Thymus (tissue), 11 donors: ENCODE measurements around the gene GTF2IRD1. TPM values are rescaled to one million over a fixed set of nuclear protein-coding genes. Genes with fewer than 3 reads are reported as not detected.
"Not testable (repeated sequence)": the region's sequence is repeated elsewhere in the genome, so short reads cannot be mapped to it uniquely, and the experiment has no call there.

Experiments
- DNase-seq, 9 donors: peaks; one replicate each; pipeline ENCODE4 v3.0.0-alpha.2; 2013; ENCODE audit warnings: low spot score in 9 of 9, low read depth in 6 of 9, missing footprints in 1 of 9
- H3K27ac ChIP-seq, 2 donors: one replicate each; pipeline ENCODE4 v1.5.1; 2013; ENCODE audit warnings: control low read depth in 1 of 2, low read depth in 1 of 2, low read length in 1 of 2, mild to moderate bottlenecking in 1 of 2, moderate library complexity in 1 of 2
- H3K27me3 ChIP-seq, 2 donors: one replicate each; pipeline ENCODE4 v1.5.1; 2013; ENCODE audit warnings: low read length in 1 of 2; ENCODE audit not compliant: control insufficient read depth in 2 of 2, insufficient read depth in 1 of 2
- H3K36me3 ChIP-seq, 2 donors: one replicate each; pipeline ENCODE4 v1.5.1; 2013; ENCODE audit warnings: low read length in 1 of 2, mild to moderate bottlenecking in 1 of 2, moderate library complexity in 1 of 2; ENCODE audit not compliant: control insufficient read depth in 2 of 2, insufficient read depth in 2 of 2
- H3K4me1 ChIP-seq, 2 donors: one replicate each; pipeline ENCODE4 v1.5.1; 2013; ENCODE audit warnings: low read length in 2 of 2; ENCODE audit not compliant: control insufficient read depth in 2 of 2, insufficient read depth in 2 of 2
- H3K4me3 ChIP-seq, 2 donors: one replicate each; pipeline ENCODE4 v1.5.1; 2013; ENCODE audit warnings: low read length in 2 of 2, control low read depth in 1 of 2, mild to moderate bottlenecking in 1 of 2
- H3K9me3 ChIP-seq, 2 donors: one replicate each; pipeline ENCODE4 v1.5.1; 2013; ENCODE audit warnings: low read length in 1 of 2, mild to moderate bottlenecking in 1 of 2; ENCODE audit not compliant: control insufficient read depth in 2 of 2, insufficient read depth in 1 of 2
- WGBS: extraction: QIAGEN DNeasy Blood & Tissue Kit; methylation state at CpG from one replicate; pipeline ENCODE4 v1.1.7; 2013; 5-methylcytosine and 5-hydroxymethylcytosine counted together
- polyA plus RNA-seq: library from polyadenylated mRNA; stranded (reverse); fragments of 200-250 nt; gene quantifications from one replicate; pipeline ENCODE4 v1.2.3, GENCODE V29; 2013
- total RNA-seq: library from RNA; stranded (reverse); fragments of 120-200 nt; gene quantifications from one replicate; pipeline ENCODE4 v1.2.4, GENCODE V29; 2013
- donor health status: healthy.

GTF2IRD1 gene
- total and polyA plus RNA-seq, 2 donors: 4.7 to 14.6 TPM

GRCh38 chr7:74544706-74545469, 91.2 kb downstream of the GTF2IRD1 start:
- DNase-seq: no peak
- H3K36me3 ChIP-seq: no peaks in the 10 kb centered on the region
- no peaks in the 10 kb centered on the region for H3K4me1 ChIP-seq
- 96% methylated on average over 12 of the region's 12 CpGs for WGBS
- peaks cover 0 to 14% of the 10 kb centered on the region in 2 donors for H3K9me3 ChIP-seq
- no peak overlapping the region for H3K4me3 ChIP-seq
- H3K27ac ChIP-seq: no peak overlapping the region
- no peaks in the 10 kb centered on the region for H3K27me3 ChIP-seq

GRCh38 chr7:74545921-74546320, 92.2 kb downstream of the GTF2IRD1 start:
- no peaks in the 10 kb centered on the region for H3K4me1 ChIP-seq
- no peaks in the 10 kb centered on the region for H3K36me3 ChIP-seq
- H3K4me3 ChIP-seq: no peak overlapping the region
- peaks cover 0 to 14% of the 10 kb centered on the region in 2 donors for H3K9me3 ChIP-seq
- no peak overlapping the region for H3K27ac ChIP-seq
- DNase-seq: no peak
- 96% methylated on average over 8 of the region's 8 CpGs for WGBS
- no peaks in the 10 kb centered on the region for H3K27me3 ChIP-seq

GRCh38 chr7:74553596-74554012, 99.9 kb downstream of the GTF2IRD1 start:
- H3K4me3 ChIP-seq, H3K4me1 ChIP-seq, H3K9me3 ChIP-seq, H3K36me3 ChIP-seq, H3K27me3 ChIP-seq, DNase-seq: not testable (repeated sequence)
- H3K27ac ChIP-seq: peak overlapping the region; percentile 33 to 37
- WGBS: 40% methylated on average over 10 of the region's 10 CpGs

- H3K4me1 ChIP-seq: no peaks in the 10 kb centered on the region
- no peaks in the 10 kb centered on the region for H3K36me3 ChIP-seq
- 96% methylated on average over 7 of the region's 7 CpGs for WGBS
- no peaks in the 10 kb centered on the region for H3K27me3 ChIP-seq
- H3K9me3 ChIP-seq: no peaks in the 10 kb centered on the region
- no peak for DNase-seq
- H3K27ac ChIP-seq: peak overlapping the region in 1 of 2 donors; percentile 37
- H3K4me3 ChIP-seq: no peak overlapping the region
Measured at GRCh38 chr7:74554178-74554577, 100.5 kb downstream of the GTF2IRD1 start.

GRCh38 chr7:74560086-74560719, 106.5 kb downstream of the GTF2IRD1 start:
- Histone ChIP-seq H3K9me3 (no peaks in the 10 kb centered on the region), H3K27me3 (no peaks in the 10 kb centered on the region), H3K4me3 (no peak overlapping the region), H3K27ac (no peak overlapping the region), H3K36me3 (no peaks in the 10 kb centered on the region), H3K4me1 (no peaks in the 10 kb centered on the region)
- WGBS: 45% methylated on average over 5 of the region's 5 CpGs
- peak in 1 of 9 donors; percentile 27 for DNase-seq

- Histone ChIP-seq H3K4me3 (no peak overlapping the region), H3K27ac (no peak overlapping the region), H3K9me3 (no peaks in the 10 kb centered on the region), H3K27me3 (no peaks in the 10 kb centered on the region), H3K36me3 (no peaks in the 10 kb centered on the region), H3K4me1 (no peaks in the 10 kb centered on the region)
- 97% methylated on average over 12 of the region's 12 CpGs for WGBS
- no peak for DNase-seq
Measured at GRCh38 chr7:74561898-74562613, 108.3 kb downstream of the GTF2IRD1 start.

GRCh38 chr7:74563639-74564038, 109.9 kb downstream of the GTF2IRD1 start:
- H3K4me1 ChIP-seq, H3K4me3 ChIP-seq, H3K27me3 ChIP-seq, H3K27ac ChIP-seq, H3K36me3 ChIP-seq, DNase-seq, H3K9me3 ChIP-seq: not testable (repeated sequence)
- 99% methylated on average over 6 of the region's 6 CpGs for WGBS

GRCh38 chr7:74567318-74567668, 113.6 kb downstream of the GTF2IRD1 start:
- no peaks in the 10 kb centered on the region for H3K9me3 ChIP-seq
- peaks cover 0 to 18% of the 10 kb centered on the region in 2 donors for H3K4me1 ChIP-seq
- no peak overlapping the region for H3K27ac ChIP-seq
- no peak overlapping the region for H3K4me3 ChIP-seq
- WGBS: 96% methylated on average over 2 of the region's 2 CpGs
- DNase-seq: no peak
- H3K27me3 ChIP-seq: no peaks in the 10 kb centered on the region
- no peaks in the 10 kb centered on the region for H3K36me3 ChIP-seq

- DNase-seq: no peak
Measured at GRCh38 chr7:74568658-74569057, 115.0 kb downstream of the GTF2IRD1 start.

More at GRCh38 chr7:74568658-74569057, 115.0 kb downstream of the GTF2IRD1 start:
- peaks cover 5 to 29% of the 10 kb centered on the region in 2 donors for H3K4me1 ChIP-seq
- H3K27me3 ChIP-seq: no peaks in the 10 kb centered on the region
- no peak overlapping the region for H3K27ac ChIP-seq
- no peaks in the 10 kb centered on the region for H3K9me3 ChIP-seq
- no peak overlapping the region for H3K4me3 ChIP-seq
- 76% methylated on average over 5 of the region's 5 CpGs for WGBS
- H3K36me3 ChIP-seq: no peaks in the 10 kb centered on the region
